ENCODE results near the gene SPSB4.

Gene SPSB4

GRCh38 chr3:141050576-141051442 is at the start of gene SPSB4:
Gene SPSB4 (plus strand): TSS chr3:141051347. CDS start chr3:141066105, 14,758 bp downstream.
- DNase-seq, result no peak

GRCh38 chr3:141006344-141006743 is 44.8 kb upstream of the SPSB4 start:
- DNase-seq, result no peak

- DNase-seq, result no peak
Observed at GRCh38 chr3:141009496-141009895, 41.7 kb upstream of the SPSB4 start.

- peak; percentile 55 to 68 for DNase-seq
Observed at GRCh38 chr3:141011232-141011996, 39.7 kb upstream of the SPSB4 start.

- no peak for DNase-seq
Observed at GRCh38 chr3:141011997-141012262, 39.2 kb upstream of the SPSB4 start.

- DNase-seq, result no peak
Observed at GRCh38 chr3:141012571-141012970, 38.6 kb upstream of the SPSB4 start.

- DNase-seq, result no peak
Observed at GRCh38 chr3:141015481-141015880, 35.7 kb upstream of the SPSB4 start.

GRCh38 chr3:141017366-141018322 is 33.5 kb upstream of the SPSB4 start:
- DNase-seq, result peak; percentile 1 to 31

- DNase-seq, result no peak
Observed at GRCh38 chr3:141019244-141019643, 31.9 kb upstream of the SPSB4 start.

- DNase-seq, result no peak
Observed at GRCh38 chr3:141020143-141020830, 30.9 kb upstream of the SPSB4 start.

GRCh38 chr3:141021261-141021660 is 29.9 kb upstream of the SPSB4 start:
- no peak for DNase-seq

GRCh38 chr3:141030296-141030695 is 20.9 kb upstream of the SPSB4 start:
- no peak for DNase-seq

- DNase-seq, result no peak
Observed at GRCh38 chr3:141039589-141039988, 11.6 kb upstream of the SPSB4 start.

- no peak for DNase-seq
Observed at GRCh38 chr3:141044695-141045641, 6.2 kb upstream of the SPSB4 start.

GRCh38 chr3:141045849-141046248 is 5.3 kb upstream of the SPSB4 start:
- no peak for DNase-seq

- no peak for DNase-seq
Observed at GRCh38 chr3:141047168-141047567, 4.0 kb upstream of the SPSB4 start.

- DNase-seq, result no peak
Observed at GRCh38 chr3:141049681-141050080, 1.5 kb upstream of the SPSB4 start.

GRCh38 chr3:141051443-141052200 is 475 bp downstream of the SPSB4 start:
- no peak for DNase-seq

GRCh38 chr3:141052201-141053069 is 1.3 kb downstream of the SPSB4 start:
- DNase-seq, result no peak

All from CD4-positive, alpha-beta T cell treated with Interferon alpha-2 for 1 hour (primary cell).